ENCODE data around the gene TMEM238L.

TMEM238L gene

DNA sequence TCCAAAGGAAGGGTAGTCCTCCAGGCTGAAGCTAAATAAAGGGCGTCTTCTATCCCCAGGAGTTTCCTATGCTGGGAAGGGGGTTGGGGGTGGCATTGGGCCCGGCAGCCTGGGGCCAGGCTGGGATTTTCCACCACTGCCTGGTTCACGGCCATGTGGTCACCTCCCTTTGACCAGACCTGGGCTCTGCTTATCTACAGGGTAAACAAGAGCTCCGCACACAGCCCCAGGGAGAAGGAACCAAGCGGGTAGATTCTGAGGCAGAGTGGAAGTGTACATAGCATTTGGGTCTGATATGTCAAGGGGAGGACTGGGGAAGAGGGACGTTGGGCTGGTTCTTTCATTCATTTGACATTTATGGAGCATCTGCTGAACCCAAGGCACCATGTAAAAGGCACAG, 46.8 kb downstream of the TMEM238L start:
- Histone ChIP-seq H3K14ac (ENCODE audit: low read length in 2 of 2) (no peak overlapping the region), H2BK5ac (ENCODE audit: low read depth, low read length, poor library complexity, severe bottlenecking) (no peak overlapping the region), H2BK120ac (ENCODE audit: low read depth, low read length) (no peak overlapping the region), H3K4me3 (ENCODE audit: insufficient read depth in 1 of 2, low read depth in 1 of 2, low read length in 2 of 2) (no peak overlapping the region), H3K4me1 (ENCODE audit: control insufficient read depth, insufficient read depth, low read depth, low read length) (no peaks in the 10 kb centered on the region), H3K4ac (ENCODE audit: low read depth in 1 of 2, low read length in 2 of 2) (no peak overlapping the region), H3K18ac (ENCODE audit: low read depth in 1 of 2, low read length in 2 of 2) (no peak overlapping the region), H3K9ac (ENCODE audit: low read length) (no peak overlapping the region), H2BK15ac (ENCODE audit: low read depth, poor library complexity, severe bottlenecking) (no peak overlapping the region), H4K8ac (ENCODE audit: low read length) (no peak overlapping the region), H3K36me3 (ENCODE audit: control insufficient read depth in 1 of 2, insufficient read depth in 2 of 2, low read depth in 1 of 2, low read length in 2 of 2) (no peaks in the 10 kb centered on the region), H2BK12ac (ENCODE audit: low read length in 2 of 2) (no peak overlapping the region), H3K9me3 (ENCODE audit: control insufficient read depth, low read length) (no peaks in the 10 kb centered on the region), H3K27me3 (ENCODE audit: control insufficient read depth in 1 of 2, insufficient read depth in 1 of 2, low read length in 2 of 2) (peaks cover 0 to 28% of the 10 kb centered on the region in 2 experiments), H4K91ac (ENCODE audit: low read length) (no peak overlapping the region), H2AFZ (ENCODE audit: low read depth, low read length) (no peak overlapping the region), H3K23ac (ENCODE audit: low read length in 2 of 2) (no peak overlapping the region), H3K4me2 (ENCODE audit: low read length, poor library complexity, severe bottlenecking) (no peak overlapping the region), H3K79me1 (replicated peaks; ENCODE audit: low read length, poor library complexity, severe bottlenecking) (no peaks in the 10 kb centered on the region), H3K27ac (ENCODE audit: low read length, poor library complexity, severe bottlenecking) (no peak overlapping the region), H2AK5ac (ENCODE audit: low read length, severe bottlenecking) (no peak overlapping the region)
- DNase-seq: no peak
- 69% methylated on average over 6 of the region's 6 CpGs for WGBS

DNA sequence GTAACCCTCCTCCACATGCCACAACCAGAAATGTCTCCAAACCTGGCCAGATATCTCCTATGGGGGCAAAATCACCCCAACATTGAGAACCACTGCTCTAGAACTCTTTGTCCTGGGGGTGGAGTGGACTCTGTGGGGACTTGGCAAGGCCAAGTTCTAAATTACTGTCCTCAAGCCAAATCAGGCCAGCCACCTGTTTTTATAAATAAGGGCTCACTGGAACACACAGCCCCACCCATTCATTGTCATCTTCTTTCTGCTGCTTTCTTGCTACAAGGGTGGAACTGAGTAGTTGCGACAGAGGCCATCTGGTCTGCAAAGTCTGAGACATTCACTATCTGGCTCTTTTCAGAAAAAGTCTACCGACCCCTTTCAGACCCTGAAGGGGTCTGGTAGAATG, 47.3 kb downstream of the TMEM238L start:
- no peak overlapping the region for H2BK120ac ChIP-seq (ENCODE audit: low read depth, low read length)
- H3K9me3 ChIP-seq (ENCODE audit: control insufficient read depth, low read length): no peaks in the 10 kb centered on the region
- no peak overlapping the region for H3K9ac ChIP-seq (ENCODE audit: low read length)
- H3K18ac ChIP-seq (ENCODE audit: low read depth in 1 of 2, low read length in 2 of 2): no peak overlapping the region
- H3K4me2 ChIP-seq (ENCODE audit: low read length, poor library complexity, severe bottlenecking): no peak overlapping the region
- H4K8ac ChIP-seq (ENCODE audit: low read length): no peak overlapping the region
- no peak overlapping the region for H2BK15ac ChIP-seq (ENCODE audit: low read depth, poor library complexity, severe bottlenecking)
- no peak overlapping the region for H3K14ac ChIP-seq (ENCODE audit: low read length in 2 of 2)
- no peak overlapping the region for H4K91ac ChIP-seq (ENCODE audit: low read length)
- H2BK12ac ChIP-seq (ENCODE audit: low read length in 2 of 2): no peak overlapping the region
- DNase-seq: no peak
- H3K79me1 ChIP-seq (replicated peaks; ENCODE audit: low read length, poor library complexity, severe bottlenecking): no peaks in the 10 kb centered on the region
- no peak overlapping the region for H2AK5ac ChIP-seq (ENCODE audit: low read length, severe bottlenecking)
- H3K4ac ChIP-seq (ENCODE audit: low read depth in 1 of 2, low read length in 2 of 2): no peak overlapping the region
- H3K4me3 ChIP-seq (ENCODE audit: insufficient read depth in 1 of 2, low read depth in 1 of 2, low read length in 2 of 2): no peak overlapping the region
- H3K23ac ChIP-seq (ENCODE audit: low read length in 2 of 2): no peak overlapping the region
- H2AFZ ChIP-seq (ENCODE audit: low read depth, low read length): no peak overlapping the region
- WGBS: 100% methylated on average over 1 of the region's 2 CpGs
- H3K4me1 ChIP-seq (ENCODE audit: control insufficient read depth, insufficient read depth, low read depth, low read length): no peaks in the 10 kb centered on the region
- H3K27me3 ChIP-seq (ENCODE audit: control insufficient read depth in 1 of 2, insufficient read depth in 1 of 2, low read length in 2 of 2): peaks cover 0 to 28% of the 10 kb centered on the region in 2 experiments
- no peaks in the 10 kb centered on the region for H3K36me3 ChIP-seq (ENCODE audit: control insufficient read depth in 1 of 2, insufficient read depth in 2 of 2, low read depth in 1 of 2, low read length in 2 of 2)
- H2BK5ac ChIP-seq (ENCODE audit: low read depth, low read length, poor library complexity, severe bottlenecking): no peak overlapping the region
- no peak overlapping the region for H3K27ac ChIP-seq (ENCODE audit: low read length, poor library complexity, severe bottlenecking)

GRCh38 chr17:10756185-10756584, 47.7 kb downstream of the TMEM238L start:
- no peak overlapping the region for H3K23ac ChIP-seq (ENCODE audit: low read length in 2 of 2)
- H3K9me3 ChIP-seq (ENCODE audit: control insufficient read depth, low read length): no peaks in the 10 kb centered on the region
- H3K4me3 ChIP-seq (ENCODE audit: insufficient read depth in 1 of 2, low read depth in 1 of 2, low read length in 2 of 2): no peak overlapping the region
- H3K14ac ChIP-seq (ENCODE audit: low read length in 2 of 2): no peak overlapping the region
- no peaks in the 10 kb centered on the region for H3K79me1 ChIP-seq (replicated peaks; ENCODE audit: low read length, poor library complexity, severe bottlenecking)
- peaks cover 0 to 28% of the 10 kb centered on the region in 2 experiments for H3K27me3 ChIP-seq (ENCODE audit: control insufficient read depth in 1 of 2, insufficient read depth in 1 of 2, low read length in 2 of 2)
- no peak overlapping the region for H2BK5ac ChIP-seq (ENCODE audit: low read depth, low read length, poor library complexity, severe bottlenecking)
- no peak overlapping the region for H3K18ac ChIP-seq (ENCODE audit: low read depth in 1 of 2, low read length in 2 of 2)
- H3K4me1 ChIP-seq (ENCODE audit: control insufficient read depth, insufficient read depth, low read depth, low read length): no peaks in the 10 kb centered on the region
- H3K4ac ChIP-seq (ENCODE audit: low read depth in 1 of 2, low read length in 2 of 2): no peak overlapping the region
- no peak for DNase-seq
- H4K8ac ChIP-seq (ENCODE audit: low read length): no peak overlapping the region
- H3K9ac ChIP-seq (ENCODE audit: low read length): no peak overlapping the region
- no peak overlapping the region for H2AK5ac ChIP-seq (ENCODE audit: low read length, severe bottlenecking)
- WGBS: no CpG with 5 or more reads among the region's 1 CpG
- H2BK12ac ChIP-seq (ENCODE audit: low read length in 2 of 2): no peak overlapping the region
- H3K4me2 ChIP-seq (ENCODE audit: low read length, poor library complexity, severe bottlenecking): no peak overlapping the region
- H2BK15ac ChIP-seq (ENCODE audit: low read depth, poor library complexity, severe bottlenecking): no peak overlapping the region
- no peak overlapping the region for H4K91ac ChIP-seq (ENCODE audit: low read length)
- no peak overlapping the region for H3K27ac ChIP-seq (ENCODE audit: low read length, poor library complexity, severe bottlenecking)
- H3K36me3 ChIP-seq (ENCODE audit: control insufficient read depth in 1 of 2, insufficient read depth in 2 of 2, low read depth in 1 of 2, low read length in 2 of 2): no peaks in the 10 kb centered on the region
- no peak overlapping the region for H2BK120ac ChIP-seq (ENCODE audit: low read depth, low read length)
- no peak overlapping the region for H2AFZ ChIP-seq (ENCODE audit: low read depth, low read length)

DNA sequence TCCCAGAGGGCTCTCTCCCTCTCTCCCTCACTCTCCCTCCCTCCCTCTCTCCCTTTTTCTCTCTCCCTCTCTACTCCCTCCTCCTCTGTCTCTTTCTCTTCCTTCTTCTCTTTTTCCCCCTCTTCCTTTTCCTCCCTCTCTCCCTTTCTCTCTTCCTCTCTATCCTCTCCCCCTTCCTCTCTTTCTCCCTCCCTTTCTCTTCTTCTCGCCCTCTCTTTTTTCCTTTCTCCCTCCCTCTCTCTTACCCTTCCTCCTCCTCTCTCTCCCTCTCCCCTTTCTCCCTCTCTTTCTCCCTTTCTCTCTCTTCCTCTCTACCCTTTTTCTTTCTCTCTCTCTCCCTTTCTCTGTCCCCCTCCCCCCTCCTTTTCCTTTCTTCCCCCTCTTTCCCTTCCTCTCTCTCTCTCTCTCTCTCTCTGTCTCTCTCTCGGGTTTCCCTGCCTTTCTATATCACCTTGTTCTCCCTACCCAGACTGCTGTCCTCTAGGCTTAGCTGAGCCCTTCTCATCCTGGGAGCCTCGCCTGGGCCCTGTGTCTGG, 48.2 kb downstream of the TMEM238L start:
- Histone ChIP-seq H3K4me1 (ENCODE audit: control insufficient read depth, insufficient read depth, low read depth, low read length) (no peaks in the 10 kb centered on the region), H3K18ac (ENCODE audit: low read depth in 1 of 2, low read length in 2 of 2) (no peak overlapping the region), H4K91ac (ENCODE audit: low read length) (no peak overlapping the region), H2AK5ac (ENCODE audit: low read length, severe bottlenecking) (no peak overlapping the region), H3K27ac (ENCODE audit: low read length, poor library complexity, severe bottlenecking) (no peak overlapping the region), H3K9me3 (ENCODE audit: control insufficient read depth, low read length) (no peaks in the 10 kb centered on the region), H2BK15ac (ENCODE audit: low read depth, poor library complexity, severe bottlenecking) (no peak overlapping the region), H4K8ac (ENCODE audit: low read length) (no peak overlapping the region), H3K9ac (ENCODE audit: low read length) (no peak overlapping the region), H3K27me3 (ENCODE audit: control insufficient read depth in 1 of 2, insufficient read depth in 1 of 2, low read length in 2 of 2) (peaks cover 0 to 28% of the 10 kb centered on the region in 2 experiments), H3K79me1 (replicated peaks; ENCODE audit: low read length, poor library complexity, severe bottlenecking) (no peaks in the 10 kb centered on the region), H2BK5ac (ENCODE audit: low read depth, low read length, poor library complexity, severe bottlenecking) (no peak overlapping the region), H2AFZ (ENCODE audit: low read depth, low read length) (no peak overlapping the region), H2BK120ac (ENCODE audit: low read depth, low read length) (no peak overlapping the region), H3K23ac (ENCODE audit: low read length in 2 of 2) (no peak overlapping the region), H3K4me3 (ENCODE audit: insufficient read depth in 1 of 2, low read depth in 1 of 2, low read length in 2 of 2) (no peak overlapping the region), H2BK12ac (ENCODE audit: low read length in 2 of 2) (no peak overlapping the region), H3K4ac (ENCODE audit: low read depth in 1 of 2, low read length in 2 of 2) (no peak overlapping the region), H3K36me3 (ENCODE audit: control insufficient read depth in 1 of 2, insufficient read depth in 2 of 2, low read depth in 1 of 2, low read length in 2 of 2) (no peaks in the 10 kb centered on the region), H3K14ac (ENCODE audit: low read length in 2 of 2) (no peak overlapping the region), H3K4me2 (ENCODE audit: low read length, poor library complexity, severe bottlenecking) (no peak overlapping the region)
- 52% methylated on average over 3 of the region's 3 CpGs for WGBS
- no peak for DNase-seq
